Endothelial cell (in vitro differentiated cells): ENCODE measurements around the gene PLEKHG3. TPM values are rescaled to one million over a fixed set of nuclear protein-coding genes. Genes with fewer than 3 reads are reported as not detected.

Experiments used
- DNase-seq: peaks from one replicate; pipeline ENCODE4 v3.0.0; 2021; ENCODE audit warnings: low spot score
- H3K27ac Mint-ChIP-seq: one replicate; pipeline ENCODE4 v1.8.0; 2021; ENCODE audit warnings: mixed read lengths, inconsistent platforms; ENCODE audit not compliant: unreplicated experiment
- H3K27me3 Mint-ChIP-seq: one replicate; pipeline ENCODE4 v1.8.0; 2021; ENCODE audit warnings: mild to moderate bottlenecking, moderate library complexity, mixed read lengths, inconsistent platforms; ENCODE audit not compliant: unreplicated experiment
- H3K36me3 Mint-ChIP-seq: one replicate; pipeline ENCODE4 v1.8.0; 2021; ENCODE audit warnings: mild to moderate bottlenecking, low read depth, mixed read lengths, inconsistent platforms; ENCODE audit not compliant: unreplicated experiment
- H3K4me1 Mint-ChIP-seq: one replicate; pipeline ENCODE4 v1.8.0; 2021; ENCODE audit warnings: mild to moderate bottlenecking, mixed read lengths, inconsistent platforms; ENCODE audit not compliant: unreplicated experiment
- H3K4me3 Mint-ChIP-seq: one replicate; pipeline ENCODE4 v1.8.0; 2021; ENCODE audit warnings: mild to moderate bottlenecking, mixed read lengths, inconsistent platforms; ENCODE audit not compliant: unreplicated experiment
- H3K9me3 Mint-ChIP-seq: one replicate; pipeline ENCODE4 v1.8.0; 2021; ENCODE audit warnings: mixed read lengths, inconsistent platforms; ENCODE audit not compliant: unreplicated experiment
- total RNA-seq: library from RNA; stranded (reverse); fragmentation: NEBNext Ultra II Directional; extraction: Animal tissue kit (Norgen Biotek cat#: 25700); gene quantifications from one replicate; pipeline ENCODE4 v1.2.1, GENCODE V29; 2021; ENCODE audit not compliant: unreplicated experiment
- TF ChIP-seq, protein P1 (sequence below): fragments of 200-600 bp; sonication (generic); IDR thresholded peaks from one replicate; pipeline ENCODE4 v1.5.0; 2021; ENCODE audit warnings: antibody characterized with exemption; ENCODE audit not compliant: unreplicated experiment

The PLEKHG3 gene
- total RNA-seq, 1 donor from 2014 or later, result 31.4 TPM

- H3K27ac Mint-ChIP-seq, result no peak overlapping the region
- peaks cover 13% of the 10 kb centered on the region for H3K36me3 Mint-ChIP-seq
- H3K4me3 Mint-ChIP-seq, result no peak overlapping the region
Measured at GRCh38 chr14:64725261-64725815, 21.1 kb downstream of the PLEKHG3 start.

DNA sequence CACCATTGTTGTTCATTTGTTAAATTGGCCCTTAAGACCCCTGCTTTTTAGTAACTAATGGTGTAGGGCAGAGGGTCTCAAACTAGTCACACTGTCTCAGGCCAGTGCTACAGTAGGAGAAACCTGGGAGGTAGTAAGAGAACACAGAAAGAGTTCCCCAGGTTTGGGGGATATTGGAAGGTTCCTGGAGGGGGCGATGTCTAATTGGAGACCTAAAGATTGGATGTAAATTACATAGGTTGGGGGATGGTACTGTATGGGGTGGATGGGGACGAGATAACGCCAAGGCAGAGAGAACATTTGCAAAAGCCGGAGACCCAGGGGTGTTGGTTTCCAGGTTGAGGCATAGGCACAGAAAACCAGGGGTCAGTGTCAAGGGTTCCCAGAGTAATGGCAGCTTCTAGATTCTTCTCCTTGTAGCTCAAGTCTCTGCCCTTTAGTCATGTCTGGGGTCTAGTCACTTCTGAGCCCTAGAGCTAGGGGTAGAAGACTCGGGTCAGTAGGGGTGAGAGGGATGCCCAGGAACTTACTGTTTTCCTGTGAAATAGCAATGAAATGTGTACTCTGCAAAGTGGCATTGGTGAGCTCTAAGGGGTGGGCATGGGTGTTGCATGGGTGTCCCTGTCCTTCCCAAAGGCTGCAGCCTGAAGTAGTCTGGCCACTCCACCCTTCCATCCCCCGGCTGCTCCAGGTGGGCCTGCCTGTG, 21.8 kb downstream of the PLEKHG3 start:
- Mint-ChIP-seq H3K9me3 (no peaks in the 10 kb centered on the region), H3K4me1 (peaks cover 4% of the 10 kb centered on the region), H3K27me3 (peaks cover 12% of the 10 kb centered on the region), H3K27ac (no peak overlapping the region), H3K36me3 (peaks cover 8% of the 10 kb centered on the region), H3K4me3 (no peak overlapping the region)
- TF ChIP-seq, protein P1, sequence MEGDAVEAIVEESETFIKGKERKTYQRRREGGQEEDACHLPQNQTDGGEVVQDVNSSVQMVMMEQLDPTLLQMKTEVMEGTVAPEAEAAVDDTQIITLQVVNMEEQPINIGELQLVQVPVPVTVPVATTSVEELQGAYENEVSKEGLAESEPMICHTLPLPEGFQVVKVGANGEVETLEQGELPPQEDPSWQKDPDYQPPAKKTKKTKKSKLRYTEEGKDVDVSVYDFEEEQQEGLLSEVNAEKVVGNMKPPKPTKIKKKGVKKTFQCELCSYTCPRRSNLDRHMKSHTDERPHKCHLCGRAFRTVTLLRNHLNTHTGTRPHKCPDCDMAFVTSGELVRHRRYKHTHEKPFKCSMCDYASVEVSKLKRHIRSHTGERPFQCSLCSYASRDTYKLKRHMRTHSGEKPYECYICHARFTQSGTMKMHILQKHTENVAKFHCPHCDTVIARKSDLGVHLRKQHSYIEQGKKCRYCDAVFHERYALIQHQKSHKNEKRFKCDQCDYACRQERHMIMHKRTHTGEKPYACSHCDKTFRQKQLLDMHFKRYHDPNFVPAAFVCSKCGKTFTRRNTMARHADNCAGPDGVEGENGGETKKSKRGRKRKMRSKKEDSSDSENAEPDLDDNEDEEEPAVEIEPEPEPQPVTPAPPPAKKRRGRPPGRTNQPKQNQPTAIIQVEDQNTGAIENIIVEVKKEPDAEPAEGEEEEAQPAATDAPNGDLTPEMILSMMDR, result no peak
- DNase-seq, result no peak

More at GRCh38 chr14:64725261-64725815, 21.1 kb downstream of the PLEKHG3 start:
- Mint-ChIP-seq H3K27me3 (peaks cover 12% of the 10 kb centered on the region), H3K4me1 (peaks cover 10% of the 10 kb centered on the region), H3K9me3 (no peaks in the 10 kb centered on the region)
- no peak for DNase-seq
- TF ChIP-seq, protein P1, result no peak

DNA sequence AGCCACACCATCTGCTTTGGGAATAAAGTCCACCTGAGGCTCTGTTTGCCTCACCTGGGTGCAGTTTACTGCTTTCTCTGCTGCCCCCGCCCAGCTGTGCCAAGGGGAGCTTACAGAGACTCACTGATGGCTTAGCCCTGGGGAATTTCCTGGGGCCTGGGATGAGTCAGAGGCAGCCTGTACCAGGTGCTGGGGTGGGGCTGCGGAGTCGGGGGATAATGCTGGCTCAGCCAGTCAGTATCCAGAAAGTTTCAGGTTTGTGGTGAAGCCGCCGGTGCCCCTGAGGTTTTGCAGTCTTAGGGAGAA, 22.3 kb downstream of the PLEKHG3 start:
- no peak for DNase-seq
- peaks cover 8% of the 10 kb centered on the region for H3K36me3 Mint-ChIP-seq
- H3K9me3 Mint-ChIP-seq, result no peaks in the 10 kb centered on the region
- TF ChIP-seq, protein P1, result no peak
- peaks cover 12% of the 10 kb centered on the region for H3K27me3 Mint-ChIP-seq
- peaks cover under 1% of the 10 kb centered on the region for H3K4me1 Mint-ChIP-seq
- no peak overlapping the region for H3K4me3 Mint-ChIP-seq
- H3K27ac Mint-ChIP-seq, result no peak overlapping the region

- no peak overlapping the region for H3K27ac Mint-ChIP-seq
- no peaks in the 10 kb centered on the region for H3K4me1 Mint-ChIP-seq
- peaks cover 8% of the 10 kb centered on the region for H3K36me3 Mint-ChIP-seq
- no peaks in the 10 kb centered on the region for H3K9me3 Mint-ChIP-seq
- H3K27me3 Mint-ChIP-seq, result peaks cover 12% of the 10 kb centered on the region
- no peak for DNase-seq
- TF ChIP-seq, protein P1, result no peak
- no peak overlapping the region for H3K4me3 Mint-ChIP-seq
Measured at GRCh38 chr14:64727551-64728071, 23.4 kb downstream of the PLEKHG3 start.

- Mint-ChIP-seq H3K4me1 (no peaks in the 10 kb centered on the region), H3K9me3 (no peaks in the 10 kb centered on the region)
- no peak for DNase-seq
Measured at GRCh38 chr14:64728106-64728505, 23.9 kb downstream of the PLEKHG3 start.

More at GRCh38 chr14:64728106-64728505, 23.9 kb downstream of the PLEKHG3 start:
- H3K4me3 Mint-ChIP-seq, result no peak overlapping the region
- peaks cover 12% of the 10 kb centered on the region for H3K27me3 Mint-ChIP-seq
- H3K27ac Mint-ChIP-seq, result no peak overlapping the region
- TF ChIP-seq, protein P1, result no peak
- peaks cover 8% of the 10 kb centered on the region for H3K36me3 Mint-ChIP-seq
